ENCODE data around the gene KIAA0586.

The KIAA0586 gene

DNA sequence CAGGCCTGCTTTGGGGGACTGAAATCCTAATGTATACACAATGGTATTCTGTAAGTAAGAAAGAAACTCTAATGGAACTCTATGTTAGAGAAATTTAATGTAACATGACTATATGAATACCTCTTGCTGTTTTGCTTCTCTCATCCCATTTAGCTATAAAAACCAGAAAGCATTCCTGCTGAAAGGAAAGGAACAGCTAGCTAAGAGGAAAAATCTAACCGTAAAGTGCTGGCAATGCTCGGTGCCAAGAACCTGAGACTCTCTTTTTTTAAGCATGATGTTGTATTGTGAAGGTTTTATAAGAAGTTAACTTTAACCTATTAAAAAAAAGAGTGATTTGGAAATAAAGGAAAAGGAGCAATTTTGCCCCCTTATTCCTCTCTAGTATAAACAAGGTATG is 134.6 kb downstream of the KIAA0586 start:
- TF ChIP-seq, protein P1, sequence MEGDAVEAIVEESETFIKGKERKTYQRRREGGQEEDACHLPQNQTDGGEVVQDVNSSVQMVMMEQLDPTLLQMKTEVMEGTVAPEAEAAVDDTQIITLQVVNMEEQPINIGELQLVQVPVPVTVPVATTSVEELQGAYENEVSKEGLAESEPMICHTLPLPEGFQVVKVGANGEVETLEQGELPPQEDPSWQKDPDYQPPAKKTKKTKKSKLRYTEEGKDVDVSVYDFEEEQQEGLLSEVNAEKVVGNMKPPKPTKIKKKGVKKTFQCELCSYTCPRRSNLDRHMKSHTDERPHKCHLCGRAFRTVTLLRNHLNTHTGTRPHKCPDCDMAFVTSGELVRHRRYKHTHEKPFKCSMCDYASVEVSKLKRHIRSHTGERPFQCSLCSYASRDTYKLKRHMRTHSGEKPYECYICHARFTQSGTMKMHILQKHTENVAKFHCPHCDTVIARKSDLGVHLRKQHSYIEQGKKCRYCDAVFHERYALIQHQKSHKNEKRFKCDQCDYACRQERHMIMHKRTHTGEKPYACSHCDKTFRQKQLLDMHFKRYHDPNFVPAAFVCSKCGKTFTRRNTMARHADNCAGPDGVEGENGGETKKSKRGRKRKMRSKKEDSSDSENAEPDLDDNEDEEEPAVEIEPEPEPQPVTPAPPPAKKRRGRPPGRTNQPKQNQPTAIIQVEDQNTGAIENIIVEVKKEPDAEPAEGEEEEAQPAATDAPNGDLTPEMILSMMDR (IDR thresholded peaks at IDR 0.05; ENCODE audit: borderline replicate concordance, insufficient read depth, low read depth, low read length), result no peak
- H3K4me3 ChIP-seq (ENCODE audit: low read depth, low read length), result no peak overlapping the region

DNA sequence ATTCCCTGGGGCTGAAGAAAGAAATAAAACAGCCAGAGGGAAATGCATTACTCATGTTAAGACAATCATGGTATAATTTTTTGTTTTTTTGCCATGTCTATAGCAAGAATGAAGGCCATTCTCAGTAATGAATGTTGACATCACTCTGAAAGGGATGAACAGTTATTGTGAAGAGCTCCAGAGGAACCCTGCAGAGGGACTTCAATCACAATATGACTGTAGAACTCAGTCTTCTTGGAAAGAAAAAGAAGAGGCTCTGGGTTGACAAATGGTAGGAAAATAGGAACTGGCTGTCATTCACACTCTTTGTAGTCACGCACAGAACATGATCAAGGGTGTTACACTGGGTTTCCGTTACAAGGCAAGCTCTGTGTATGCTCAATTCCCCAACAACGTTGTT is 136.5 kb downstream of the KIAA0586 start:
- H3K4me3 ChIP-seq (ENCODE audit: low read depth, low read length), result no peak overlapping the region
- TF ChIP-seq, protein P1 (IDR thresholded peaks at IDR 0.05; ENCODE audit: borderline replicate concordance, insufficient read depth, low read depth, low read length), result no peak

DNA sequence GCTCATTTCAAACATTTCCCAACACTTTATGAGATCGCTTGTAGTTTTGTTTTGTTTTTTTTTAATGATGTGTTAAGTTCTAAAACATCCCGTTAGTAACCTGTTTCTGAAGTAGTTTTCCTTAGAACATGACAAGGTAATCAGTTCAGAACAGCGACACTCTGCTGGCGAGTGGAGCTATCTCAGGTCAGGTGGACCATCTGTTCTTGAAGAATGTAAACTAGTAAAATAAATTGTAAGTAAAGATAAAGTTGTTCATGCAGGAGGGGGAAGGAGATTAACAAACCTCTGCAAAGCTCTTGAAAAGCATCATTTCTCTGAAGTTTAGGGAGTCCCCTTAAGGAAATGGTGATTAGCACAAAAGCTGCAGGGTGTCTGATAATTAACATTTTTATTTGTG is 138.3 kb downstream of the KIAA0586 start:
- H3K4me3 ChIP-seq (ENCODE audit: low read depth, low read length), result no peak overlapping the region
- TF ChIP-seq, protein P1 (IDR thresholded peaks at IDR 0.05; ENCODE audit: borderline replicate concordance, insufficient read depth, low read depth, low read length), result no peak

DNA sequence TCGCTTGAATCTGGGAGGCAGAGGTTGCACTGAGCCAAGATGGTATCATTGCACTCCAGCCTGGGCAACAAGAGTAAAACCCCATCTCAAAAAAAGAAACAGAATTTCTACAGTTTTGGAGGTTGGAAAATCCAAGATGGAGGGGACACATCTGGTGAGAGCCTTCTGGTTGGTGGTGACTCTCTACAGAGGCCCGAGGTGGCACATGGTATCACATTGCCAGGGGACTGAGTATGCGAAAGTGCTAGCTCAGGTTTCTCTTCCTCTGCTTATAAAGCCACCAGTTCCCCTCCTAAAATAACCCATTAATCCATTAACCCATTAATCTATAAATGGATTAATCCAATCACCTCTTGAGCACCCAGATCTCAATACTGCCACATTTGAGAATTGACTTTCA is 139.5 kb downstream of the KIAA0586 start:
- TF ChIP-seq, protein P1 (IDR thresholded peaks at IDR 0.05; ENCODE audit: borderline replicate concordance, insufficient read depth, low read depth, low read length), result no peak
- no peak overlapping the region for H3K4me3 ChIP-seq (ENCODE audit: low read depth, low read length)

DNA sequence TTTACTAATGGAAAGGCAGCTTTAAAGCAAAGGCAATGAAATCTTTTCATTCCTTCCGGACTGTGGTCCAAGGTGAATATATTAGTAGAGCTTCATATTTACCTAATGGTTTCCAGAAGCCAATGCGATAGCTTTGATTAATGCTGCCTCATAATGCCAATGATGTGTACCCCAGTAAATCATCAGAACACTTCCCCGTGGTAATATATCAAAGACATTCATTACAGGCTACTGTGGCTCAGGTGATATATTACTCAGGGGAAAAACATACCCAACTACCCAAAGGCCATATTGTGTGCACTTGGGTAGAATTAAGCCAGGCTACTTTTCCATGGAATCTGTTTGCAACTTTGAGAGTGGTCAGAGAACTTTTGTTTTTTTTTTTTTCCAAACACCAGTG is 140.8 kb downstream of the KIAA0586 start:
- TF ChIP-seq, protein P1 (IDR thresholded peaks at IDR 0.05; ENCODE audit: borderline replicate concordance, insufficient read depth, low read depth, low read length), result no peak
- no peak overlapping the region for H3K4me3 ChIP-seq (ENCODE audit: low read depth, low read length)

DNA sequence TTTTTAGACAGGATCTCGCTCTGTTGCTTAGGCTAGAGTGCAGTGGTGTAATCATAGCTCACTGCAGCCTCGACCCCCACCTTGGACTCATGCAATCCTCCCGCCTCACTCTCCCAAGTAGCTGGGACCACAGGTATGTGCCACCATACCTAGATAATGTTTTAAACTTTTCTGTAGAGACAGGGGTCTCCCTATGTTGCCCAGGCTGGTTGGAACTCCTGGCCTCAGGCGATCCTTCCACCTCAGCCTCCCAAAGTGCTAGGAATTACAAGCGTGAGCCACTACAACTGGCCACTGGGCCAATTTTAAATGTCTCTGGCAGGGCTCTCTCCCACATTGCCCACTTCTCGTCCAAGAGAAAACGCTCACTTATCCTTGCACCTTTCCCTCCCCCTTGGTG is 143.7 kb downstream of the KIAA0586 start:
- no peak overlapping the region for H3K4me3 ChIP-seq (ENCODE audit: low read depth, low read length)
- TF ChIP-seq, protein P1 (IDR thresholded peaks at IDR 0.05; ENCODE audit: borderline replicate concordance, insufficient read depth, low read depth, low read length), result no peak

DNA sequence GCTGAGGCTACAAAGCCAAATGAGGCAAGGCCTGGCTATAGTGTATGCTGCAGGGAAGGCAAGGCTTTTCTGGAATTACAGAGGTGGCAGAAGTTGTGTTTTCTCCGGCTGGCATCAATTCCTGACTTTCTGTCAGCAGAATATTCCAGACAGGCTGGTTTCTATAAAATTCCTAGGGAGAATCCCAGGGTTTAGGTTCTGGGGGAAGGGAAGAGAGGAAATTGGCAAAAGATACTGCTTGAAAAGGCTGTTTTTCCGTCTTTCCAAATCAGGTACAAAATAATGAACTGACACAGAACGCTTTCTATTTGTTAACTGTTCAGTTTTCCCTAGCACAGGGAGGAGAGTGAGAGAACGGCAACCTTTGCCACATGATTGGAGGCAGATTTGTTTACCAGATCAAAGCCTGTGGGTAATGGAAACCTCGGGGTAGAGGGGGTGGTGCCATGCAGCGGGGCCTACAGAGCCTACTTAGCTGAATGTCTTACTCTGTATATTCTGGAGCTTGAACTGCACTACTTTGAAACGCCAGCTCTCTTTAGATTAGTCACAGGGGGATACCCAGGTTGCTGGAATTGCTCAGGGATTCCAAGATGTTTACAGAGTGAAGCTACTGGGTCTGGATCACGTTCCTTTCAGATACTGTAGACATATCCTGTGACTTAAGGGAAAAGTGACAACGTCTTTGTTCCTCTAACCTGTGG is 144.4 kb downstream of the KIAA0586 start:
- TF ChIP-seq, protein P1 (IDR thresholded peaks at IDR 0.05; ENCODE audit: borderline replicate concordance, insufficient read depth, low read depth, low read length), result no peak
- no peak overlapping the region for H3K4me3 ChIP-seq (ENCODE audit: low read depth, low read length)
